Measurements from ENCODE around the gene DHRSX.

- TF ChIP-seq CTCF (IDR thresholded peaks at IDR 0.05) (no peak), EP300 (IDR thresholded peaks at IDR 0.05) (no peak)
Observed at GRCh38 chrX:2374086-2374485, 126.7 kb downstream of the DHRSX start.
